DND-41 (cell line): ENCODE measurements around the gene PHB1.
"Not testable (repeated sequence)": the region's sequence is repeated elsewhere in the genome, so short reads cannot be mapped to it uniquely, and the experiment has no call there.

ENCODE experiments used
- ATAC-seq: fragments of 200-7000 bp; cut with Tn5 transposase; 3 replicates; pipeline ENCODE4 v1.9.1; 2021; ENCODE audit warnings: low read depth; ENCODE audit not compliant: insufficient read depth
- DNase-seq: peaks from one replicate; pipeline ENCODE4 v3.0.0-alpha.2; 2020
- H2AFZ ChIP-seq: 2 replicates; pipeline ENCODE4 v1.6.0; 2012; ENCODE audit warnings: low read depth, low read length
- H3K27ac ChIP-seq: 2 replicates; pipeline ENCODE4 v1.5.1; 2012; ENCODE audit warnings: low read length, inconsistent platforms
- H3K27me3 ChIP-seq: fragments of 200-600 bp; sonication (generic); 2 replicates; pipeline ENCODE4 v1.6.0; 2012; ENCODE audit warnings: low read length, mild to moderate bottlenecking, inconsistent platforms; ENCODE audit not compliant: insufficient read depth, poor library complexity
- H3K36me3 ChIP-seq: 2 replicates; pipeline ENCODE4 v1.5.1; 2012; ENCODE audit warnings: low read length, inconsistent platforms; ENCODE audit not compliant: insufficient read depth
- H3K4me1 ChIP-seq: 2 replicates; pipeline ENCODE4 v1.5.1; 2012; ENCODE audit warnings: mild to moderate bottlenecking, low read length; ENCODE audit not compliant: insufficient read depth
- H3K4me2 ChIP-seq: 2 replicates; pipeline ENCODE4 v1.6.0; 2012; ENCODE audit warnings: mild to moderate bottlenecking, moderate library complexity, low read length, inconsistent platforms; ENCODE audit not compliant: insufficient read depth
- H3K4me3 ChIP-seq, 2 experiments: fragments of 200-600 bp in 1 of 2; shearing (Covaris generic) in 1 of 2; 2 replicates each; pipeline ENCODE4 v1.5.1; 2012 to 2016; ENCODE audit warnings: inconsistent platforms in 2 of 2, low read length in 2 of 2, mild to moderate bottlenecking in 2 of 2, low read depth in 1 of 2, moderate library complexity in 1 of 2
- H3K79me2 ChIP-seq: 2 replicates; pipeline ENCODE4 v1.6.0; 2012; ENCODE audit warnings: low read length, inconsistent platforms; ENCODE audit not compliant: insufficient read depth
- H3K9ac ChIP-seq: 2 replicates; pipeline ENCODE4 v1.6.0; 2012; ENCODE audit warnings: low read depth, mild to moderate bottlenecking, inconsistent platforms, low read length, moderate library complexity
- H3K9me3 ChIP-seq: 2 replicates; pipeline ENCODE4 v1.5.1; 2012; ENCODE audit warnings: low read length, moderate library complexity, mild to moderate bottlenecking, inconsistent platforms; ENCODE audit not compliant: insufficient read depth, severe bottlenecking
- H4K20me1 ChIP-seq: 2 replicates; pipeline ENCODE4 v1.6.0; 2012; ENCODE audit warnings: low read length; ENCODE audit not compliant: insufficient read depth
- CTCF ChIP-seq: IDR thresholded peaks from 2 replicates; pipeline ENCODE4 v1.5.1; 2012; ENCODE audit warnings: borderline replicate concordance, low read length, moderate library complexity, mild to moderate bottlenecking; ENCODE audit not compliant: poor library complexity, severe bottlenecking; ENCODE audit errors: extremely low read depth
- EZH2 ChIP-seq: IDR thresholded peaks from 3 replicates; pipeline ENCODE4 v1.6.1; 2012; ENCODE audit warnings: borderline replicate concordance, low read depth, mild to moderate bottlenecking, moderate library complexity, low read length, inconsistent platforms; ENCODE audit not compliant: severe bottlenecking

Gene PHB1

DNA sequence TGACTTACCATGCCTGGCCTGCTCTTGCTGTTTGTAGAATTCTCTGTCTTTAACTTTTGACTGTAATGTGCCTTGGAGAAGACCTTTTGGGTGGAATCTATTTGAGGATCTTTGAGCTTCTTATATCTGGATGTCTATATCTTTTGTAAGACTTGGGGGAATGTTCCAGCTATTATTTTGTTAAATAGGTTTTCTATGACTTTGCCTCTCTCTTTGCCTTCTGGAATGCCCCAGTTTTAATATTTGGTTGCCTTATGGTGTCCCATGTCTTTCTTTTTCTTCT lies 10.3 kb upstream of the PHB1 start:
- Histone ChIP-seq H3K9me3 (peaks cover 2% of the 10 kb centered on the region), H3K27ac (no peak overlapping the region), H3K4me2 (no peak overlapping the region), H3K27me3 (no peaks in the 10 kb centered on the region), H3K9ac (no peak overlapping the region), H3K4me1 (no peaks in the 10 kb centered on the region), H4K20me1 (no peaks in the 10 kb centered on the region), H2AFZ (no peak overlapping the region), H3K79me2 (no peaks in the 10 kb centered on the region), H3K4me3 (no peak overlapping the region), H3K36me3 (no peaks in the 10 kb centered on the region)
- ATAC-seq (no peak), DNase-seq (no peak)
- no peak for TF ChIP-seq CTCF
- TF ChIP-seq EZH2, result no peak

DNA sequence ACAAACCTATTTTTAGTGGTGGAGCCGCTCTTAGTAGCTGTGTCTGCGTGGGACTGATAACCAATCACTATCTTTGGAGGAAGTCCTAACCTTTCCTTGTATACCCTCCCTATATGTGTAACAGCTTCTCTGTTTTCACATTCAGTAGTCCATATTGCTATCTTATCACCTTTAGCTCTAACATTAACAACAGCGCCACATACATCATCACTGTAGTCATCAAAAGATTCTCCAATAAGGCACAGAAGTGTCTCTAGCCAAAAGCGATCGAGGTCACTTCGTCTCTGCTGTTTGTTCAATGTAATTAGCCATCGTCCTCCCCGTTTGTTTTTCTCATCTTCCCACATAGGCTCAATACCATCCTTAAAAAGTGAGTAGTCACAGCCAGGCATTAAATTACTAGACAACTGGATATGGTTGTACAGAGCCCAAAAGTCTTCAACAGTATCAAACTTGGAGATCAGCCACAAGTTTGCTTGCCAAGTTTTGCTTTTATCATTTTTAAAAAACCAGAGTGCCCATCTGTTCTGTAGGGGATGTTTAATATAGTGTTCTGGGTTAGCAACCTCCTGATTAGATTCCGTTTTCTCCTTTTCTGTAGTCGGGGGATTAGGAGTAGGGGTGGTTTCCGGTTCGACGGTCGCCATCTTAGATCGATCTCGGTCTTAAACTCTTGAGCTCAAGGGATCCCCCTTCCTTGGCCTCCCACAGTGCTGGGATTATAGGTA lies 9.8 kb upstream of the PHB1 start:
- H3K9ac ChIP-seq, DNase-seq, H3K27ac ChIP-seq, H3K9me3 ChIP-seq, H3K4me3 ChIP-seq, H3K79me2 ChIP-seq, H4K20me1 ChIP-seq, H2AFZ ChIP-seq, H3K27me3 ChIP-seq, H3K4me2 ChIP-seq, ATAC-seq, H3K4me1 ChIP-seq, H3K36me3 ChIP-seq: not testable (repeated sequence)

GRCh38 chr17:49422714-49423113 lies 8.0 kb upstream of the PHB1 start:
- Histone ChIP-seq H3K9ac (no peak overlapping the region), H4K20me1 (no peaks in the 10 kb centered on the region), H3K36me3 (no peaks in the 10 kb centered on the region), H2AFZ (no peak overlapping the region), H3K4me3 (no peak overlapping the region), H3K27me3 (no peaks in the 10 kb centered on the region), H3K4me2 (no peak overlapping the region), H3K79me2 (no peaks in the 10 kb centered on the region), H3K9me3 (peaks cover 2% of the 10 kb centered on the region), H3K4me1 (no peaks in the 10 kb centered on the region), H3K27ac (no peak overlapping the region)
- ATAC-seq (no peak), DNase-seq (no peak)
- TF ChIP-seq EZH2 (no peak), CTCF (no peak)

DNA sequence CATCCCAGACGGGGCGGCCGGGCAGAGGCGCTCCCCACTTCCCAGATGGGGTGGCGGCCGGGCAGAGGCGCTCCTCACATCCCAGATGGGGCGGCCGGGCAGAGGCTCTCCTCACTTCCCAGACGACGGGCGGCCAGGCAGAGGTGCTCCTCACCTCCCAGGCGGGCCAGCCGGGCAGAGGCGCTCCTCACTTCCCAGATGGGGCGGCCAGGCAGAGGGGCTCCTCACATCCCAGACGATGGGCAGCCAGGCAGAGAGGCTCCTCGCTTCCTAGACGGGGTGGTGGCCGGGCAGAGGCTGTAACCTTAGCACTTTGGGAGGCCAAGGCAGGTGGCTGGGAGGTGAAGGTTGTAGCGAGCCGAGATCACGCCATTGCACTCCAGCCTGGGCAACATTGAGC lies 5.1 kb upstream of the PHB1 start:
- not testable (repeated sequence) for H3K9ac ChIP-seq, H2AFZ ChIP-seq, H3K27me3 ChIP-seq, ATAC-seq, H3K36me3 ChIP-seq, H4K20me1 ChIP-seq, H3K79me2 ChIP-seq, H3K4me3 ChIP-seq, H3K9me3 ChIP-seq, H3K27ac ChIP-seq, H3K4me2 ChIP-seq, H3K4me1 ChIP-seq, DNase-seq

- not testable (repeated sequence) for H3K27ac ChIP-seq, H2AFZ ChIP-seq, DNase-seq, H3K4me1 ChIP-seq, H3K9me3 ChIP-seq, H4K20me1 ChIP-seq, H3K4me3 ChIP-seq, H3K9ac ChIP-seq, H3K36me3 ChIP-seq, H3K79me2 ChIP-seq, H3K4me2 ChIP-seq, ATAC-seq, H3K27me3 ChIP-seq
Measured at GRCh38 chr17:49418754-49419740, 4.4 kb upstream of the PHB1 start.
